ENCODE measurements around the gene SMYD3. TPM values are rescaled to one million over a fixed set of nuclear protein-coding genes. Genes with fewer than 3 reads are reported as not detected.
"Not testable (repeated sequence)": the region's sequence is repeated elsewhere in the genome, so short reads cannot be mapped to it uniquely, and the experiment has no call there.

Gene SMYD3
- total and polyA plus RNA-seq, 2 donors (not counting 3 experiments of a cell fraction or from before 2014, with no cell fraction given) = 16.0 to 32.1 TPM

GRCh38 chr1:246364415-246364941 is 142.6 kb downstream of the SMYD3 start:
- DNase-seq (ENCODE audit: low read depth, low spot score) = no peak
- CTCF ChIA-PET = no interaction called here
- no peak overlapping the region for H3K27ac ChIP-seq (ENCODE audit: insufficient read depth, low read depth, low read length)
- BruUV-seq (replicated peaks) = no TSS peak
- H3K9ac ChIP-seq (replicated peaks; ENCODE audit: extremely low read depth, insufficient read depth, low read length) = no peak overlapping the region
- TF ChIP-seq MAX (IDR thresholded peaks at IDR 0.05; ENCODE audit: insufficient read depth, insufficient read length) (no peak), POLR2AphosphoS5 (IDR thresholded peaks at IDR 0.05; ENCODE audit: insufficient read depth, low read depth, low read length) (no peak), JUN (IDR thresholded peaks at IDR 0.05; ENCODE audit: borderline replicate concordance, insufficient read depth, insufficient read length, low read depth) (no peak)
- no peak overlapping the region for H3K4me2 ChIP-seq (ENCODE audit: insufficient read depth, low read length)
- no peaks in the 10 kb centered on the region for H3K4me1 ChIP-seq (ENCODE audit: control insufficient read depth, extremely low read depth, insufficient read depth, low read length)
- H3K79me2 ChIP-seq (ENCODE audit: control insufficient read depth, insufficient read depth, low read length) = no peaks in the 10 kb centered on the region
- H3K4me3 ChIP-seq (replicated peaks in 1 of 3; ENCODE audit: insufficient read depth in 1 of 3, low read depth in 1 of 3, low read length in 3 of 3) = no peak overlapping the region
- POLR2A ChIA-PET = no interaction called here
- dilution Hi-C loops (cut with MboI; ENCODE audit: extremely low pct_ligation_motif_present, low sequenced_read_pairs) (no loop called here), intact Hi-C loops (cut with micrococcal nuclease) (no loop called here)
- H4K20me1 ChIP-seq (replicated peaks; ENCODE audit: control insufficient read depth, extremely low read depth, insufficient read depth, low read length) = no peaks in the 10 kb centered on the region
- FAIRE-seq = no peak
- no peaks in the 10 kb centered on the region for H3K9me3 ChIP-seq (replicated peaks; ENCODE audit: control insufficient read depth, insufficient read depth, low read length)
- no peak overlapping the region for H2AFZ ChIP-seq (ENCODE audit: low read depth, low read length)
- no peaks in the 10 kb centered on the region for H3K9me1 ChIP-seq (replicated peaks; ENCODE audit: control insufficient read depth, extremely low read depth, insufficient read depth, low read length)
- no peaks in the 10 kb centered on the region for H3K36me3 ChIP-seq (ENCODE audit: control insufficient read depth in 2 of 2, extremely low read depth in 1 of 2, insufficient read depth in 2 of 2, low read length in 2 of 2)
- no peaks in the 10 kb centered on the region for H3K27me3 ChIP-seq (ENCODE audit: control insufficient read depth in 2 of 2, insufficient read depth in 2 of 2, low read length in 2 of 2)

- H3K9ac ChIP-seq (replicated peaks; ENCODE audit: extremely low read depth, insufficient read depth, low read length) = peak overlapping the region; percentile 67
- DNase-seq (ENCODE audit: low read depth, low spot score) (peak; percentile 91), FAIRE-seq (peak; percentile 59)
- H3K4me3 ChIP-seq (replicated peaks in 1 of 3; ENCODE audit: insufficient read depth in 1 of 3, low read depth in 1 of 3, low read length in 3 of 3); dilution Hi-C loops (cut with MboI; ENCODE audit: extremely low pct_ligation_motif_present, low sequenced_read_pairs); H3K79me2 ChIP-seq (ENCODE audit: control insufficient read depth, insufficient read depth, low read length); H3K36me3 ChIP-seq (ENCODE audit: control insufficient read depth in 2 of 2, extremely low read depth in 1 of 2, insufficient read depth in 2 of 2, low read length in 2 of 2); H3K9me1 ChIP-seq (replicated peaks; ENCODE audit: control insufficient read depth, extremely low read depth, insufficient read depth, low read length); POLR2A ChIA-PET; H4K20me1 ChIP-seq (replicated peaks; ENCODE audit: control insufficient read depth, extremely low read depth, insufficient read depth, low read length); H3K27me3 ChIP-seq (ENCODE audit: control insufficient read depth in 2 of 2, insufficient read depth in 2 of 2, low read length in 2 of 2); H2AFZ ChIP-seq (ENCODE audit: low read depth, low read length); H3K9me3 ChIP-seq (replicated peaks; ENCODE audit: control insufficient read depth, insufficient read depth, low read length): not testable (repeated sequence)
- intact Hi-C loops (cut with micrococcal nuclease) = loop anchor here (1.0 to 2.0 kb wide), 4 partner anchors 16 to 1264 kb away; no protein-coding TSS in a partner anchor
- peak overlapping the region; percentile 83 for H3K27ac ChIP-seq (ENCODE audit: insufficient read depth, low read depth, low read length)
- H3K4me1 ChIP-seq (ENCODE audit: control insufficient read depth, extremely low read depth, insufficient read depth, low read length) = peaks cover 24% of the 10 kb centered on the region
- peak overlapping the region; percentile 34 for H3K4me2 ChIP-seq (ENCODE audit: insufficient read depth, low read length)
- TSS peak; percentile 65 for BruUV-seq (replicated peaks)
- peak; percentile 55 for TF ChIP-seq POLR2AphosphoS5 (IDR thresholded peaks at IDR 0.05; ENCODE audit: insufficient read depth, low read depth, low read length)
- peak; percentile 86 for TF ChIP-seq GATA2 (IDR thresholded peaks at IDR 0.05; ENCODE audit: insufficient read depth, insufficient read length, low read depth, low read length)
- peak; percentile 78 for TF ChIP-seq JUN (IDR thresholded peaks at IDR 0.05; ENCODE audit: borderline replicate concordance, insufficient read depth, insufficient read length, low read depth)
- peak; percentile 48 for TF ChIP-seq POLR2A (IDR thresholded peaks at IDR 0.05; ENCODE audit: low read depth, low read length)
- CTCF ChIA-PET = interaction anchor here (1.0 to 1.4 kb wide), 2 partner anchors 9 to 59 kb away, joined by 3 to 4 read pairs; no protein-coding TSS in a partner anchor
Observed at GRCh38 chr1:246357014-246357598, 150.0 kb downstream of the SMYD3 start.
